Breast epithelium (tissue), 4 donors: ENCODE results near the gene ABCB8. TPM values are rescaled to one million over a fixed set of nuclear protein-coding genes. Genes with fewer than 3 reads are reported as not detected.

Experiments used
- DNase-seq, 2 donors: peaks; one replicate each; pipeline ENCODE4 v3.0.0-alpha.2; 2019; ENCODE audit warnings: low spot score in 2 of 2
- H3K27ac ChIP-seq, 2 donors: fragments of 200-600 bp; sonication (generic) in 1 of 2; one replicate each; pipeline ENCODE4 v1.5.1; 2016 to 2019; ENCODE audit warnings: mild to moderate bottlenecking in 1 of 2
- H3K27me3 ChIP-seq, 2 donors: fragments of 200-600 bp; sonication (generic) in 1 of 2; one replicate each; pipeline versions ENCODE4 v1.5.1 to v1.6.0; 2017 to 2019; ENCODE audit warnings: control low read depth in 1 of 2, mild to moderate bottlenecking in 1 of 2
- H3K36me3 ChIP-seq: fragments of 200-600 bp; one replicate; pipeline ENCODE4 v1.5.1; 2019
- H3K4me1 ChIP-seq, 2 donors: fragments of 200-600 bp; sonication (generic); one replicate each; pipeline ENCODE4 v1.5.1; 2016 to 2019; ENCODE audit warnings: control low read depth in 1 of 2
- H3K4me3 ChIP-seq, 3 donors: fragments of 200-600 bp; sonication (generic); 1 replicate in 2 of 3; 2 replicates in 1 of 3; pipeline ENCODE4 v1.5.1; 2016 to 2019; ENCODE audit warnings: mild to moderate bottlenecking in 3 of 3, moderate library complexity in 2 of 3
- H3K9me3 ChIP-seq, 2 donors: fragments of 200-600 bp; sonication (generic) in 1 of 2; one replicate each; pipeline ENCODE4 v1.5.1; 2016 to 2019; ENCODE audit warnings: control low read depth in 1 of 2
- POLR2A ChIP-seq: fragments of 450-650 bp; IDR thresholded peaks from one replicate; pipeline ENCODE4 v1.6.1; 2016; ENCODE audit warnings: antibody characterized with exemption, mild to moderate bottlenecking, moderate library complexity
- POLR2AphosphoS5 ChIP-seq, 3 donors: sonication (generic); formaldehyde crosslinking; IDR thresholded peaks; one replicate each; pipeline ENCODE4 v1.6.1; 2017; ENCODE audit warnings: antibody characterized with exemption in 3 of 3
- intact Hi-C: fragments of 100-400 bp; cut with DNase I; formaldehyde crosslinking; loops from one replicate; pipeline ENCODE4 v1.15.1; 2023; ENCODE audit warnings: low total_unique reads
- total RNA-seq, 3 donors: library from RNA; depleted of rRNA; stranded (reverse); fragments of >200 nt; gene quantifications; one replicate each; pipeline ENCODE4 v1.1.0, GENCODE V29; 2016
- TF ChIP-seq, protein P1 (sequence below), 3 donors: fragments of 450-650 bp; IDR thresholded peaks; one replicate each; pipeline ENCODE4 v1.5.1; 2016 to 2017; ENCODE audit warnings: antibody characterized with exemption in 3 of 3, mild to moderate bottlenecking in 3 of 3, moderate library complexity in 3 of 3

ABCB8 gene
- total RNA-seq, 3 donors from 2014 or later, result 14.7 to 19.3 (median 17.6) TPM

DNA sequence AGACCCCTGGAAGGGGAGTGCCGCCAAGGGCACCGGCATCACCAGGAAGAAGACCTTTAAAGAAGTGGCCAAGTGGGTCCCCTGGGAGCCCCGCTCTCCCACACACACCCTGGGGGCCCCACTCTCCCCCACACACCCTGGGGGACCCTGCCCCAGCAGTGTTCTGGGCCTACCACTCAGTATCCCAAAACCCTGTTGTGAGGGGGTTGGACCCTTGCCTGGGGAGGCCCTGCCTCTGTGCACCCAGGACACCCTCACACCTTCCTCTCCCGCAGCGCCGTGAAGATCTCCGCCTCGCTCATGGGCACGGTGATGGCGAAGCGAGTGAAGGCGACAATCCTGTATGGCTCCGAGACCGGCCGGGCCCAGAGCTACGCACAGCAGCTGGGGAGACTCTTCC is 26.7 kb upstream of the ABCB8 start:
- Histone ChIP-seq H3K36me3 (no peaks in the 10 kb centered on the region), H3K27me3 (peaks cover 0 to 12% of the 10 kb centered on the region in 2 donors), H3K4me3 (no peak overlapping the region), H3K27ac (no peak overlapping the region), H3K4me1 (no peaks in the 10 kb centered on the region), H3K9me3 (no peaks in the 10 kb centered on the region)
- DNase-seq, result no peak
- intact Hi-C loops, result no loop called here
- TF ChIP-seq, protein P1, sequence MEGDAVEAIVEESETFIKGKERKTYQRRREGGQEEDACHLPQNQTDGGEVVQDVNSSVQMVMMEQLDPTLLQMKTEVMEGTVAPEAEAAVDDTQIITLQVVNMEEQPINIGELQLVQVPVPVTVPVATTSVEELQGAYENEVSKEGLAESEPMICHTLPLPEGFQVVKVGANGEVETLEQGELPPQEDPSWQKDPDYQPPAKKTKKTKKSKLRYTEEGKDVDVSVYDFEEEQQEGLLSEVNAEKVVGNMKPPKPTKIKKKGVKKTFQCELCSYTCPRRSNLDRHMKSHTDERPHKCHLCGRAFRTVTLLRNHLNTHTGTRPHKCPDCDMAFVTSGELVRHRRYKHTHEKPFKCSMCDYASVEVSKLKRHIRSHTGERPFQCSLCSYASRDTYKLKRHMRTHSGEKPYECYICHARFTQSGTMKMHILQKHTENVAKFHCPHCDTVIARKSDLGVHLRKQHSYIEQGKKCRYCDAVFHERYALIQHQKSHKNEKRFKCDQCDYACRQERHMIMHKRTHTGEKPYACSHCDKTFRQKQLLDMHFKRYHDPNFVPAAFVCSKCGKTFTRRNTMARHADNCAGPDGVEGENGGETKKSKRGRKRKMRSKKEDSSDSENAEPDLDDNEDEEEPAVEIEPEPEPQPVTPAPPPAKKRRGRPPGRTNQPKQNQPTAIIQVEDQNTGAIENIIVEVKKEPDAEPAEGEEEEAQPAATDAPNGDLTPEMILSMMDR (IDR thresholded peaks at IDR 0.05), result no peak
- no peak for TF ChIP-seq POLR2AphosphoS5 (IDR thresholded peaks at IDR 0.05)
- TF ChIP-seq POLR2A, result no peak

DNA sequence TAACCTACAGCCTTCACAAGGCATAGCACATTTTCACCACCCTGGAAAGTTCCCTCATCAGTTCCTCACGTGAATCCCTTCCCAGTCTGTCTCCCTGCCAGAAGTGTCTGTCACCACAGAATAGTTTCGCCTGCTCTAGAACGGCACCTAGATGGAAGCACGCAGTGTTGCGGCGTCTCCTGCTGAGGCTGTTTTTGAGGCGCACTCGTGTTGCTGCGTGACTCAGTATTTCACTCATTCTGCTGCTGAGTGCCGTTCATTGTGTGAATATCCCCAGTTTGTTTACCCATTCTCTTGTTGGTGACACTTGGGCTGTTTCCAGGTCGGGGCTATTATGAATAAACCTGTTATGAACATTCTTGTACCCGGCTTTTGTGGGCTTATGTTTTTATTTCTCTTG is 24.7 kb upstream of the ABCB8 start:
- Histone ChIP-seq H3K4me1 (no peaks in the 10 kb centered on the region), H3K9me3 (no peaks in the 10 kb centered on the region), H3K27ac (no peak overlapping the region), H3K36me3 (no peaks in the 10 kb centered on the region), H3K27me3 (peaks cover 0 to 2% of the 10 kb centered on the region in 2 donors), H3K4me3 (no peak overlapping the region)
- DNase-seq, result no peak
- intact Hi-C loops, result no loop called here
- TF ChIP-seq POLR2A (no peak), POLR2AphosphoS5 (IDR thresholded peaks at IDR 0.05) (no peak)
- TF ChIP-seq, protein P1 (IDR thresholded peaks at IDR 0.05), result no peak

DNA sequence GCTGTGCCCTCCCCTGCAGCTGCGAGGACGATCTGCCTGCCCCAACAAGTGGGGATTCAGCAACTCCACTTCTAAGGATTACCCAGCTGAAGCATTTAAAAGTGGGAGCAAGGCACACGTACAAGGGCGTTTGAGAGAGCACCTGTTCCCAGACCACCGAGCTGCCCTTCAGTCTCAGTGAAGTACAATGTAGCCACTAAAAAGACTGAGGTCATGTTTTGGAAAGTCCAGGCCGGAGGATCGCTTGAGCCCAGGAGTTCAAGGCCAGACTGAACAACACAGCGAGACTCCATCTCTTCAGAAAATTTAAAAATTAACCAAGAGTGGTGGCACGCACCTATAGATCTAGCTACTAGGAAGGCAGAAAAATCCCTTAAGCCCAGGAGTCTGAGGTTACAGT is 22.7 kb upstream of the ABCB8 start:
- H3K4me3 ChIP-seq, result no peak overlapping the region
- no peaks in the 10 kb centered on the region for H3K4me1 ChIP-seq
- TF ChIP-seq POLR2AphosphoS5 (IDR thresholded peaks at IDR 0.05), result no peak
- TF ChIP-seq POLR2A, result no peak
- TF ChIP-seq, protein P1 (IDR thresholded peaks at IDR 0.05), result no peak
- peaks cover 0 to 18% of the 10 kb centered on the region in 2 donors for H3K27me3 ChIP-seq
- H3K9me3 ChIP-seq, result no peaks in the 10 kb centered on the region
- no peaks in the 10 kb centered on the region for H3K36me3 ChIP-seq
- intact Hi-C loops, result no loop called here
- H3K27ac ChIP-seq, result no peak overlapping the region
- DNase-seq, result no peak

DNA sequence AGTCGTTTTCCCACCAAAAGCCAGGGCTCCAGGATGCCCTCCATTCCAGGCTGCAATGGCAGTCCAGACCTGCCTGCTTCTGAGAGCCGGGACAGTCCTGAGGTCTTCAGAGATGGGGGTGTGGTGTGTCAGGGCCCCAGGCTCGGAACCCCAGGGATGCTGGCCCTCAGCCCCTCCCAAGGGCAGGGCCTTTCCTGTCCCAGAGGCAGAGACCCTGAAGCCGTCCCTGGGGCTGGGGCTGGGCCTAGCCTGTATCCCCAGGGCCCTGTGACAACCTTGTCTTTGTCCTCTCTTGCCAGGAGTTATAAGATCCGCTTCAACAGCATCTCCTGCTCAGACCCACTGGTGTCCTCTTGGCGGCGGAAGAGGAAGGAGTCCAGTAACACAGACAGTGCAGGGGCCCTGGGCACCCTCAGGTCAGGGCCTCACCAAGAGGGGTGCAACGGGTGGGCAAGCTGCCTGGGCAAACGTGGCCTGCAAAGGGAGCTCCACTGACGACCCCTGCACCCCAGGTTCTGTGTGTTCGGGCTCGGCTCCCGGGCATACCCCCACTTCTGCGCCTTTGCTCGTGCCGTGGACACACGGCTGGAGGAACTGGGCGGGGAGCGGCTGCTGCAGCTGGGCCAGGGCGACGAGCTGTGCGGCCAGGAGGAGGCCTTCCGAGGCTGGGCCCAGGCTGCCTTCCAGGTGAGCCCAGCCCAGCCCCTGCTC is 21.5 kb upstream of the ABCB8 start:
- H3K4me3 ChIP-seq, result no peak overlapping the region
- no peak overlapping the region for H3K27ac ChIP-seq
- intact Hi-C loops, result no loop called here
- no peaks in the 10 kb centered on the region for H3K36me3 ChIP-seq
- H3K4me1 ChIP-seq, result no peaks in the 10 kb centered on the region
- TF ChIP-seq, protein P1 (IDR thresholded peaks at IDR 0.05), result no peak
- TF ChIP-seq POLR2A (no peak), POLR2AphosphoS5 (IDR thresholded peaks at IDR 0.05) (no peak)
- no peak for DNase-seq
- H3K9me3 ChIP-seq, result no peaks in the 10 kb centered on the region
- H3K27me3 ChIP-seq, result peaks cover 0 to 18% of the 10 kb centered on the region in 2 donors

DNA sequence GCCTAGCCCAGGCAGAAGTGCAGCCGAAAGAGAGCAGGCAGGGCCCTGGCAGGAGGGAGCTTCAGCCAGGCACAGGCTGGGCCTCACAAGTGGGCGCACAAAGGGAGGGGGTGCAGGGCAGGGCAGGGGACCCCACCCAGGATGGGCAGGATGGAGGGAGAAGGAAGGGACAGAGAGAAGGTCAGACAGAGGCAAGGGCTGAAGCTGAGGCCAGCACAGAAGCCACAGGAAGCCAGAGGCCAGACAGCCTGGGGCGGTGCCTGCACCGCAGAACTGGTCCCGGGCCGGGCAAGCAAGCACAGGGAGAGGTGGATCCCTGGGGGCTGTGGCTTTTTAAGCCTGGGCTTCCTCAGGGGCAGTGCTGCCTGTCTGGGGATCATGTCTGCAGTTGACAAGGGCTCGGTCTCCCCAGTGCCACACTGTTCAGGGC is 20.8 kb upstream of the ABCB8 start:
- Histone ChIP-seq H3K36me3 (no peaks in the 10 kb centered on the region), H3K27ac (no peak overlapping the region), H3K4me1 (no peaks in the 10 kb centered on the region), H3K9me3 (no peaks in the 10 kb centered on the region), H3K4me3 (no peak overlapping the region), H3K27me3 (peaks cover 0 to 25% of the 10 kb centered on the region in 2 donors)
- intact Hi-C loops, result no loop called here
- TF ChIP-seq, protein P1 (IDR thresholded peaks at IDR 0.05), result no peak
- TF ChIP-seq POLR2A (no peak), POLR2AphosphoS5 (IDR thresholded peaks at IDR 0.05) (no peak)
- DNase-seq, result no peak
